Mesendoderm (in vitro differentiated cells): ENCODE results near the gene MRGPRE.

ENCODE experiments used
- DNase-seq: peaks from one replicate; pipeline ENCODE4 v3.0.0; 2013
- H2AK5ac ChIP-seq: 2 replicates; pipeline ENCODE4 v1.6.1; 2013; ENCODE audit warnings: low read length, inconsistent platforms
- H2BK120ac ChIP-seq: 2 replicates; pipeline ENCODE4 v1.6.1; 2013; ENCODE audit warnings: low read depth, mild to moderate bottlenecking, low read length, moderate library complexity, mixed read lengths
- H2BK15ac ChIP-seq: replicated peaks from 2 replicates; pipeline ENCODE4 v1.6.1; 2013; ENCODE audit warnings: low read depth, mild to moderate bottlenecking, moderate library complexity
- H2BK5ac ChIP-seq: 2 replicates; pipeline ENCODE4 v1.6.1; 2013; ENCODE audit warnings: low read length, inconsistent platforms
- H3K18ac ChIP-seq: 2 replicates; pipeline ENCODE4 v1.6.1; 2013; ENCODE audit warnings: mild to moderate bottlenecking, low read length, mixed read lengths
- H3K23ac ChIP-seq: one replicate; pipeline ENCODE4 v1.6.1; 2013; ENCODE audit warnings: low read length
- H3K27ac ChIP-seq: 2 replicates; pipeline ENCODE4 v1.5.1; 2013; ENCODE audit warnings: low read depth, mild to moderate bottlenecking, inconsistent platforms, low read length, moderate library complexity
- H3K27me3 ChIP-seq: 2 replicates; pipeline ENCODE4 v1.6.1; 2013; ENCODE audit warnings: low read length, control low read depth, mild to moderate bottlenecking, inconsistent platforms; ENCODE audit not compliant: insufficient read depth, poor library complexity
- H3K36me3 ChIP-seq: 2 replicates; pipeline ENCODE4 v1.6.1; 2013; ENCODE audit warnings: low read length, inconsistent platforms; ENCODE audit not compliant: control insufficient read depth, insufficient read depth
- H3K4ac ChIP-seq: one replicate; pipeline ENCODE4 v1.6.1; 2013; ENCODE audit warnings: low read depth, mild to moderate bottlenecking, low read length, moderate library complexity
- H3K4me1 ChIP-seq: 2 replicates; pipeline ENCODE4 v1.6.1; 2013; ENCODE audit warnings: low read depth, low read length, inconsistent platforms; ENCODE audit not compliant: control insufficient read depth
- H3K4me2 ChIP-seq: 2 replicates; pipeline ENCODE4 v1.6.1; 2013; ENCODE audit warnings: low read length
- H3K4me3 ChIP-seq: 2 replicates; pipeline ENCODE4 v1.5.1; 2013; ENCODE audit warnings: mild to moderate bottlenecking, low read length
- H3K56ac ChIP-seq: one replicate; pipeline ENCODE4 v1.6.1; 2013; ENCODE audit warnings: low read length
- H3K79me1 ChIP-seq: 2 replicates; pipeline ENCODE4 v1.6.1; 2013; ENCODE audit warnings: low read length, inconsistent platforms
- H3K79me2 ChIP-seq: 2 replicates; pipeline ENCODE4 v1.6.1; 2013; ENCODE audit warnings: mild to moderate bottlenecking, low read length; ENCODE audit not compliant: control insufficient read depth, insufficient read depth
- H3K9ac ChIP-seq: 2 replicates; pipeline ENCODE4 v1.6.1; 2013; ENCODE audit warnings: low read length, inconsistent platforms
- H4K5ac ChIP-seq: one replicate; pipeline ENCODE4 v1.6.1; 2013; ENCODE audit warnings: low read length
- H4K8ac ChIP-seq: one replicate; pipeline ENCODE4 v1.6.1; 2013; ENCODE audit warnings: low read depth, mild to moderate bottlenecking, control low read depth, low read length, moderate library complexity
- WGBS: extraction: QIAGEN DNeasy Blood & Tissue Kit; methylation state at CpG from one replicate; pipeline ENCODE4 v1.1.7; 2013; ENCODE audit warnings: low lambda C conversion rate, missing lambda C conversion rate; ENCODE audit not compliant: insufficient coverage; ENCODE audit errors: extremely low coverage; 5-methylcytosine and 5-hydroxymethylcytosine counted together

Gene MRGPRE

DNA sequence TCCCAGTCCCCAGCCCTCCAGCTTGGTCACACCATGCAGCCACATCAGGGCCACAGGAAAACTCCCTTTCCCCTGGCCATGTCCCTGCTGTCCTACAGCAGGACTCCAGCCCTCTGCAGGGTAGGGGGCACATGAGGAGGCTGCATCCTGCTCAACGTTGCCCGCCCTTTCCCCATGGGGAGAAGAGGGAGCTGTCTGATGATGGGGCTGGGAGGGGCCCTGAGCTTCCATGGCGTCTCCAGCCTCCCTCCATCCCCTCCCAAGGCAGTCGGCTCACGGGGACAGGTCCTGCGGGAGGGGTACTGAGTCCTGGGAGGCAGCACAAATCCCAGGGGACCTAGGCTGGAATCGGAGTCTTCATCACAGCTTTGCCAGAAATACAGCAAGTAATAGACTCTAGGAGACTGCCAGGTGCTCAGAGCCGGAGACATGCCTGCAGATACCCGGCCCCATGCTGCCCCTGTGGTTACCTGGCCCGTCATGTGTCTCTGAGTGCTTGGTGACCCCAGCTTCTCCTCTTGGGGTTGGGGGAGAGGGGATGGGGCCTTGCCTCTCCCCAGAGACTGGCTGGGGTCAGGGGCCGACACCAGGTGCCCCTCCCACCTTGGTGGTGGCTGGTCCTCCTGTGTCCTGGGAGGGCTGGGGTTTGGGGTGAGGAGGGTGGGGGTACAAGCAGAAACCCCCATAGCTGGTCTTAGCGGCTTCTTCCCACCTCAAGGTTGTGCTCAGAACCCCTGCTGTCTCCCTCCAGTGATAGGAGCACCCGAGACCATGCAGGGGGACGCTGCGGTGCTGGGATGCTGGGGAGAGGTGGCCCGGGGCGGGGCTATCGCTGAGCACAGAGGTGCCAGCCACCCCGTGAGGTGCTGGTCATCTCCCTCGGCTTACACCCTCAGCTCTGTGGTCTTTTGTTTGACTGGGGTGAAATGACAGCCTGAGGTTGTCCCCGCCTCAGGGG is 2.3 kb downstream of the MRGPRE start:
- WGBS, result no CpG with 5 or more reads among the region's 21 CpGs

DNA sequence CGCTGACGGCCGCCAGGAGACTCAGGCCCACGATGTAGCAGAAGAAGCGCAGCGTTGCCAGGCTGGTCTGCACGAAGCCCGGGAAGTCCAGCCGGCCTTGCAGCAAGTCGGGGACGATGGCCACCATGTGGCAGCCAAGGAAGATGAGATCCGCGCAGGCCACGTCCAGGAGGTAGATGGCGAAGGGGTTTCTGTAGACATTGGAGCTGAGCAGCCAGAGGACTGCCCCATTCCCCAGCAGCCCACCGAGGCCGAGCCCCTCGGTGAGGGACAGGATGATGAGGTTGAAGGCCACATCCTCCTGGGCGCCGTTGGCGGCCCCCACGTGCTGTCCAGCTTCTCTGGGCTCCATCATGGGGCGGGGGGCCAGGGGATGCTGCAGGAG is 3.8 kb downstream of the MRGPRE start:
- H3K4me1 ChIP-seq, result no peaks in the 10 kb centered on the region
- no peak overlapping the region for H3K4ac ChIP-seq
- WGBS, result no CpG with 5 or more reads among the region's 23 CpGs
- no peak overlapping the region for H2BK15ac ChIP-seq
- H3K36me3 ChIP-seq, result no peaks in the 10 kb centered on the region
- no peak overlapping the region for H3K27ac ChIP-seq
- H3K4me2 ChIP-seq, result no peak overlapping the region
- no peak overlapping the region for H2BK120ac ChIP-seq
- no peak overlapping the region for H3K23ac ChIP-seq
- H3K4me3 ChIP-seq, result no peak overlapping the region
- H3K18ac ChIP-seq, result no peak overlapping the region
- DNase-seq, result no peak
- no peak overlapping the region for H3K56ac ChIP-seq
- no peak overlapping the region for H4K8ac ChIP-seq
- H4K5ac ChIP-seq, result no peak overlapping the region
- no peaks in the 10 kb centered on the region for H3K79me1 ChIP-seq
- no peaks in the 10 kb centered on the region for H3K27me3 ChIP-seq
- no peaks in the 10 kb centered on the region for H3K79me2 ChIP-seq
- H2BK5ac ChIP-seq, result no peak overlapping the region
- H2AK5ac ChIP-seq, result no peak overlapping the region
- no peak overlapping the region for H3K9ac ChIP-seq

More for the DNA sequence above, 2.3 kb downstream of the MRGPRE start:
- no peak overlapping the region for H3K56ac ChIP-seq
- H3K27ac ChIP-seq, result no peak overlapping the region
- H3K36me3 ChIP-seq, result no peaks in the 10 kb centered on the region
- no peak for DNase-seq
- no peak overlapping the region for H3K18ac ChIP-seq
- no peak overlapping the region for H2BK120ac ChIP-seq
- no peak overlapping the region for H4K5ac ChIP-seq
- H3K4me3 ChIP-seq, result no peak overlapping the region
- H3K79me2 ChIP-seq, result no peaks in the 10 kb centered on the region
- H2AK5ac ChIP-seq, result no peak overlapping the region
- H3K4ac ChIP-seq, result no peak overlapping the region
- H3K4me2 ChIP-seq, result no peak overlapping the region
- H3K4me1 ChIP-seq, result no peaks in the 10 kb centered on the region
- H2BK15ac ChIP-seq, result no peak overlapping the region
- H2BK5ac ChIP-seq, result no peak overlapping the region
- no peaks in the 10 kb centered on the region for H3K79me1 ChIP-seq
- H3K27me3 ChIP-seq, result no peaks in the 10 kb centered on the region
- no peak overlapping the region for H3K9ac ChIP-seq
- H3K23ac ChIP-seq, result no peak overlapping the region
- no peak overlapping the region for H4K8ac ChIP-seq

DNA sequence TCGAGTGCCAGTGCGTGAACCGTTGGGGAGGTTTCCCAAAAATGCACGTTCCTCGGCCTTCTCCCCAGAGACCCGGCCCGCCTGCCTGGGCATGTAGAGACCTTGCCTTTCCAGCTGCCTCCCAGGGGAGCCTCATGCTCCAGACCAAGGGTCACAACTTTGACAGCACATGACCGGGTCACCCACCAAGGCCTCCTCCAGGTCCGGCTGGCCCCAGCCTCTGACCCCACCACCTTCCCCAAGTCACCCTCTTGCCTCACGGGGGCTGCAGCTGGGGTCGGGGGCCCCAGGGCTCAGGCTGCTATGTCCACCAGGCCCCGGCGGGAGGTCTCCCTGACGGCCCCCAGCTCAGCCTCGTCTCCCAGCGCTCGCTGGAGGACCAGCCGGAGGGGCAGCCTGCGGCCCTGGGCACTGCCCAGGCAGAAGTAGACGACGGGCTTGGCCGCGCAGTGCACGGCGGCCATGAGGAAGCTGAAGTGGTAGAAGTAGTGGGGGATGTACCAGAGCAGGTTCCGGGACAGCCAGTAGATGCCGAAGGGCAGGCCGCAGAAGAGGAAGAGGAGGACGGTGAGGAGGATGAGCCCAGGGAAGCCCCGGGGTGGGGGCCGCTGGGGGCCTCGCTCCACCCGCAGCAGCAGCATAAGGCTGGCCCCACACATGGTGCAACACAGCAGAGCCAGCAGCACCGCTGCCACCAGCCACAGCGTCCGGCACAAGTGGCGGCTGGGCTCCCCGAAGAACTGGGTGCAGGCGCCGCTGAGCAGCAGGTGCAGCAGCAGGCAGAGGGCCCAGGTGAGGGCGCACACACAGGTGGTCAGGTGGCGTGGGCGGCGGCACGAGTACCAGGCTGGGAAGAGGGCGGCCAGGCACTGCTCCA is 4.4 kb downstream of the MRGPRE start:
- H4K5ac ChIP-seq, result no peak overlapping the region
- H2BK5ac ChIP-seq, result no peak overlapping the region
- no peak overlapping the region for H3K27ac ChIP-seq
- no peak overlapping the region for H3K18ac ChIP-seq
- no peaks in the 10 kb centered on the region for H3K36me3 ChIP-seq
- H2BK120ac ChIP-seq, result no peak overlapping the region
- no peak overlapping the region for H2BK15ac ChIP-seq
- H4K8ac ChIP-seq, result no peak overlapping the region
- no peaks in the 10 kb centered on the region for H3K4me1 ChIP-seq
- no peak for DNase-seq
- WGBS, result no CpG with 5 or more reads among the region's 46 CpGs
- no peak overlapping the region for H3K56ac ChIP-seq
- no peak overlapping the region for H3K4me2 ChIP-seq
- H3K4ac ChIP-seq, result no peak overlapping the region
- no peak overlapping the region for H3K23ac ChIP-seq
- no peak overlapping the region for H3K4me3 ChIP-seq
- H3K79me1 ChIP-seq, result no peaks in the 10 kb centered on the region
- no peak overlapping the region for H2AK5ac ChIP-seq
- no peaks in the 10 kb centered on the region for H3K27me3 ChIP-seq
- no peaks in the 10 kb centered on the region for H3K79me2 ChIP-seq
- no peak overlapping the region for H3K9ac ChIP-seq

DNA sequence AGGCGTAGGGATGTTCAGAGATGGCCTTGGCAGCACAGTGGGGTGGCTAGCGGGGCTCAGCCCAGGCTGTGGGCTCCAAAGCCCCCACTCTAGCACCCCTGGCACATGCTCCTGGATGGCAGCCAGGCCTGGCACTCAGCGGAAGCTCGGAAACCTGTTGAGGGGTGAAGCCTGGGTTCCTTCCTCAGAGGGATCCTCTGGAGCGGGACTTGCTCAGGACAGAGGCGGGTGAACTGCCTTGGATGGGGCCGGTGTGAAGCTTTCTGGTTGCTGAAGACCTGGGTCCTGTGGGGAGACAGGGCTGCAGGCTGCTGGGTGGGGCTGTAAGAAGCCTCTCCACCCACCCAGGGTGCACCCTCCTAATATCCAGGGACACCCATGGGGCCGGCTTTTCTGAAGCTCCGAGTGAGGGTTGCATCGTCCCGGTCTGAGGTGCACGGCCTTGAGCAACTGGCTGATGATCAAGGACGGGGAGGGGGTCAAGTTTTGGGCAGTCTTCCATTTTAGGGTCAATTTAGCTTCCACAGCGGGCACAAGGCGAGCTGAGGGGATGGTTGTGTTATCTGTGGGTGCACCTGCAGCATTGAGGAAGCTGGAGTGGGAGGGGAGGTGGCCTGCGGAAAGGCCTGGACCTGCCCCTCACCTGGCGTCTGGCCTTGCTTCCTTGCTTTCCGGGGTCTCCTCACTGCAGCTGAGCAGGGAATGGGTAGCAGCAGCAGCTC is 5.2 kb downstream of the MRGPRE start:
- H3K79me2 ChIP-seq, result no peaks in the 10 kb centered on the region
- no peak overlapping the region for H3K27ac ChIP-seq
- H2BK15ac ChIP-seq, result no peak overlapping the region
- no peak overlapping the region for H2AK5ac ChIP-seq
- no peak overlapping the region for H3K56ac ChIP-seq
- no peak overlapping the region for H3K9ac ChIP-seq
- H2BK120ac ChIP-seq, result no peak overlapping the region
- H2BK5ac ChIP-seq, result no peak overlapping the region
- no peak overlapping the region for H3K23ac ChIP-seq
- no peak overlapping the region for H3K4ac ChIP-seq
- H3K4me1 ChIP-seq, result no peaks in the 10 kb centered on the region
- no peak overlapping the region for H4K5ac ChIP-seq
- no peaks in the 10 kb centered on the region for H3K27me3 ChIP-seq
- no peak for DNase-seq
- no peak overlapping the region for H3K4me3 ChIP-seq
- no CpG with 5 or more reads among the region's 18 CpGs for WGBS
- no peaks in the 10 kb centered on the region for H3K79me1 ChIP-seq
- H3K4me2 ChIP-seq, result no peak overlapping the region
- no peaks in the 10 kb centered on the region for H3K36me3 ChIP-seq
- H4K8ac ChIP-seq, result no peak overlapping the region
- H3K18ac ChIP-seq, result no peak overlapping the region

DNA sequence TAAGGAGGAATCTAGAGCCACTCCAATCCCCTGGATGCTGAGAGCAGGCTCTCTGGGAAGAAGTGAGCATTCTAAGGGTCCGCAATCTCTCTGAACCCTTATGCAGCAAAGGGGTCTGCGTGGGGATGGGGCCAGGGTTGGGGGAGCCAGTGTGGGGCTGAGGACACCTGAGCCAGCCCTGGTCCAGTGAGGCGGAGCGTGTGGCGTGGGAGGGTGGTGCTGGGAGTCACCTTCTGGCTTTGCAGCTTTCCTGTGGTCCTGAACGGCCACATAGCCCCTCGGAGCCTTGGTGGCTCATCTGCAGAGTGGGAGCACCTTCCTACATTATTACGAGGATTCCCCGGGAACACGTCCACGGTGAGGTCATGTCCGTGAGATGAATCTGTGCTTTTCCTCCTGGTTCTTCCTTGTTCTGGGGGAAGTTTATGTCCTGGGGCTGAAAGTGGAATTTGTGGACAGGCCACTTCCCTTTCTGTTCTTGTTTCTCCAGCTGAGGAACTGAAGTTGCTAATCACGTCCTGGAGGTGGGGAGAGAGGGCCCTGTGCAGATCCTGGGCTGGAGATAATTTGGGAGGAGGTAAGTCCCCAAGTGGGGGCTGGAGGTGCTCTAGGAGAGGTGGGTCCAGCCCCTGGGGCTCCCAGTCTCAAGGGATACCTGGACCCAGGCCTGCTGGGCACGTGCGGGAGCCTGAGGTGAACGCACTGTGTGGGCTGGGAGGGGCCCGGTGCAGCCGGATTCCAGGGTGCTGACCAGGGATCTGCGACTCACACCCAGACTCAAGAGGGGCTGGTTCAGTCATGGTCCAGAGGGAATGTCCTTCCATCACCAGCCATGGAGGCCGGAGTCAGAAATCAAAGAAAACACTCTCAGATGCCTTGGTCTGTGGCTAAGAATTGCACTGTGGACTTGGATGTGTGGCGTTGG is 6.1 kb downstream of the MRGPRE start:
- no CpG with 5 or more reads among the region's 21 CpGs for WGBS
- Histone ChIP-seq H3K18ac (no peak overlapping the region), H3K27me3 (no peaks in the 10 kb centered on the region), H2BK120ac (no peak overlapping the region), H3K56ac (no peak overlapping the region), H2BK5ac (no peak overlapping the region), H4K5ac (no peak overlapping the region), H4K8ac (no peak overlapping the region), H3K36me3 (no peaks in the 10 kb centered on the region), H3K79me2 (no peaks in the 10 kb centered on the region), H3K9ac (no peak overlapping the region), H2BK15ac (no peak overlapping the region), H3K4me1 (no peaks in the 10 kb centered on the region), H3K4me2 (no peak overlapping the region), H3K4me3 (no peak overlapping the region), H2AK5ac (no peak overlapping the region), H3K27ac (no peak overlapping the region), H3K23ac (no peak overlapping the region), H3K4ac (no peak overlapping the region), H3K79me1 (no peaks in the 10 kb centered on the region)
- DNase-seq, result no peak
